Middle frontal gyrus (tissue), 1 donor: ENCODE data around the gene SEMA3C.

Source experiments
- DNase-seq: peaks from one replicate; pipeline ENCODE4 v3.0.0-alpha.2; 2015; ENCODE audit warnings: low spot score; ENCODE audit errors: extremely low spot score

SEMA3C gene

DNA sequence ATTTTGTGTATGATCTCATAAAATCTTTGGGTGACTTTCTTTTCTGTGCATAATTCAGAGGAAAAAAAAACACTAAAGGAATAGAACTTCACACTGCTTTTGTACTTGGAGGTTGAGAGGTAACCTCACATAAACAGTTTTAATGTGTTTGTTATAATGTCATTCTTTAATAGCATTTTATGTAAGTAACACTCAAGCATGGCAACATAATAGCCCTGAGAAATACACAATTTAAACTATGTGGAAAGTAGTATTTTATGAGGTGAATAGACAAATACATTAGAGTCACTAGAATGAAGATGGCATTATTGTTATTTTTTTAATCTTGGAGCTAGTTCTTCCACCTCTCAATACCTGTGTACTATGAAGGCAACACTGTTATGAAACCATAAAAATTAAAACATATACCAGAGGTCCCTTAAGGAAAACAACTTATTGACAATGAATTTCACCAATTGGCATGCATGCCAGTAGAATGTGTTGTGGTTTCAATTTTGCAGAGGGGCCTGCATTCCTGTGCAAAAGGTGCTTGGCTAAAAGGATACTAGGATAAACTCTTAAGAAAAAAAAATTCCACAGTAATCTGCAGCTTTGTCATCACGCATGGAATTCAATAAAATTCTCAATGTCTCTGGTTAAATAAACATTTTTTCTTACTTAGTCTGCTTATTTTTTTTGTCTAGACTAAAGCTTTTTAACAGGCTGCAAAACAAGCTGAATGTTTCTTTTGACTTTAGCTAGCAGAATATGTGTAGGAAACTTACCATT, 177.9 kb downstream of the SEMA3C start:
- DNase-seq: no peak

DNA sequence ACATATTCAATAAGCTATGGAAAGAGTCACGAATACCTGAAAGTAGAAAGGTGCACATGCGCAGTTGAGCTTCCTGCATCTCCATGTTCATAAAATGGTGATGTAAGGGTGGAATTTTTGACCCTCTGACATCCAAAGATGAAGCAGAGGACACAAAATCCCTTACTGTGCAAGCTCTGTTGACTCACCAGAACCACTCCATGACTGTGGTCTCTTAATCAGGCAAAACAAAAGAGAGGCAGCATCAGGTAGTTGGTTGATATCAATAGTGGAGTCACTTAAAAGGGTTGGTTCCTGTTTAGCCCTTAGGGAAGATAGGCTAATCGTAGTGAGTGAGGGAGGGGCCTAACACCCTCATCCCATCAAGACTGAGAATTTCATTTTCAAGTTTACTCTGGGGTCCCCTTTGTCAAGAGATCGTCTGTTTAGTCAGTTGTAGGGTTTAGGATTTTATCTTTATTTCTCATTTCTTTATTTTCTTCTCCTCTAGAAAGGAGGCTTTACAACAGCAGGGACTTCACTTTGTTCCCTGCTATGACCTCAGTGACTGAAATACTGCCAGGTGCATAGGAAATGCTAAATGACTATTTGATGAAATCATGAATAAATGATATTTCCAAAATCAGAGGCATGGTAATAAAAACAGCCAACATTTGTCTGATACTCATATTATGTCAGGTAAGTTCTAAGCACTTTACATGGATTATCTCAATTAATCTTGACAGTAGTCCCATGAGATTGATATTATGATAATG, 182.3 kb downstream of the SEMA3C start:
- DNase-seq: no peak

DNA sequence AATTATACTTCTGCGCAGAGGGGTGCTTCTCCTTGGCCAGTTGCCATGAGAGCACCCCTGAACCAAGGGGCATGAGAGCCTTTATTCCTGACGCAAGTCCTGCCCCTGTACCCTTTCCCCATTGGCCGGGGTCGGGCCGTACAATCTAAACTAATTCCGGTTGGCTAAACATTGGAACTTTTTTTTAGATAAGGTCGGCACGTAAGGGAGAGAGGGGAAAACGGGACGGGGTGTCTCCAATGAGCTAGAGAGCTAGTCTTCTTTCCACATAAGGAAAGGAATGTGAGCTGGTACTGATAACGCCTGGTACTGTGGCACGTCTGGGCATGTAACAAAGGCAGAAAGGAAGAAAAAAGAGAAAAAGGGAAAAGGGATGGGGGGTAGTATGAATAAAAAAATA, 183.5 kb downstream of the SEMA3C start:
- DNase-seq: no peak

DNA sequence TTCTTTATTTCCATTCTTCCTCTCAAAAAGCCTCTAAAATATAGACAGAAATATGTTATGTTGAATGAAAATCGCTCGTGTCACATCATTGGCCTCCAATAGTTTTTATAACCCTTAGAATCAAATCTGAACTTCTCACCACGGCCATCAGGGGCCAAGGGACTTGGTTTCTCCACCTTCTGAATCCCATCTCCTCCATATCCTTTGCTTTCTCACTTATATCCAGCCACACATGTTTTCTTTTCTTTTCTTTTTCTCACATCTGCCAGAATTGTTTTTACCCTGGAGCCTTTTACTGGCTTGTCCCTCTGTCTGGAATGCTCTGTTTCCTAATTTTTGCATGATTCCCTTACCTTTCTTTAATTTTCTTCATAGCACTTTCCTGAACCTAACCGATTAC, 184.8 kb downstream of the SEMA3C start:
- no peak for DNase-seq

DNA sequence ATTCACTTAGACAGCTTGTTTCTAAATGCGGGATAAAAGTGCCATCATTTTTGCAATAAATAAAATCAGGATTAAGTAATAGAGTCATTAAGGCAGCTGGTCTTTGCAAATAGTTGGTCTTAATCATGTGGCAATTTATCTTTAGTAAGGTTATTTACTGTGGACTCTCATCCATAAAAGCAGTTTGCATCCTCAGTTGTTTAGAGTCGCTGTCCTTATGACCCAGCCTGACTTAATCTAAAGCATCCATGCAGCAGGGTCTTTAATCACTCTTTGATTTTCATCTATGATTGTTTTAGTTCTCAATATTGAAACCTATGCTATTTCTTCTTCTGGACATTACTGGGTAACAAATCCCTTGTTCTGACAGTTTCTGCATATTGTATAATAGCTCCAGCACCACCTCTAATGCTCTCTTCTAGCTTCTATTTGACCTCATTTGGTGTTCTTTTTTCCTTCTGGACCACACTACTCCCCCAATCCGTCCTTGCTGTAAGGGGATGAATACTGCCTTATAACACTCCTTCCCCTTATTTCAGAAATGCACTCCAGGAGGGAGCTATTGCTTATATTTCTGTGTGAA, 185.4 kb downstream of the SEMA3C start:
- no peak for DNase-seq

DNA sequence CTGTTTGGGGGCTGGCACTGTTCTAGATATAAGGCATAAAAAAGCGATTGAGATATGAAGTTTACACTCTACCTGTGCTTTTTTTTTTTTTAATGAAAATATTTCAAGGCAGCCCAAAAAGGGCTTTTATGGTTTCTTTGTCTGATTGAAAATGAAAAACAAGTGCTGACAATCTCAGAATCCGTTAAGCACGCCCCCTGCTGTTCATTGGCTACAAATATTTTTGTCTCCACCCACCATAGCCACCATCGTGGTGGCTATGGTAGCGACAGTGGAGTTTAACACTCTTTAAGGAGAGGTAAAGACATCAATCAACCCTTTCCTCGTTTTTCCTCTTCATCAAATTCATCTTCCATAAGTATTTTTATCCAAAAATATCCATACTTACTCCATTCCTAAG, 186.2 kb downstream of the SEMA3C start:
- DNase-seq: no peak

DNA sequence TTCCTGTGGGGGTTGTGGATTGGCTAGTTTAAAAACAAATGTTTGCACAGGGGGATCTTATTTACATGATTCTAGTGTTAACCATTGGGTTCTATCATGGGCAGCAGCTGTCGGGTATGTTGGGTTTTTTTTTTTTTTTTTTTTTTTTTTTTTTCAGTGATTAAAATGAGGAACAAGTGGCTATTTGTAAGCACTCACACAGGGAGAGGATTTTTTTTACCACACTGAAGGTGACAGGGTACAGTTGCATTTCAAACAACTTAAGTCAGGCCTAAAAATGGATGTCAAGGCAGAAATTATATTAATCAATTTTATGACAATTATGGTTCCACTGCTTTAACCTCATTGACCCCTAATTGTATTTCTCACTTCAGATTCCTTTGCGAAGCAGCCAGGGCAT, 187.6 kb downstream of the SEMA3C start:
- DNase-seq: no peak

DNA sequence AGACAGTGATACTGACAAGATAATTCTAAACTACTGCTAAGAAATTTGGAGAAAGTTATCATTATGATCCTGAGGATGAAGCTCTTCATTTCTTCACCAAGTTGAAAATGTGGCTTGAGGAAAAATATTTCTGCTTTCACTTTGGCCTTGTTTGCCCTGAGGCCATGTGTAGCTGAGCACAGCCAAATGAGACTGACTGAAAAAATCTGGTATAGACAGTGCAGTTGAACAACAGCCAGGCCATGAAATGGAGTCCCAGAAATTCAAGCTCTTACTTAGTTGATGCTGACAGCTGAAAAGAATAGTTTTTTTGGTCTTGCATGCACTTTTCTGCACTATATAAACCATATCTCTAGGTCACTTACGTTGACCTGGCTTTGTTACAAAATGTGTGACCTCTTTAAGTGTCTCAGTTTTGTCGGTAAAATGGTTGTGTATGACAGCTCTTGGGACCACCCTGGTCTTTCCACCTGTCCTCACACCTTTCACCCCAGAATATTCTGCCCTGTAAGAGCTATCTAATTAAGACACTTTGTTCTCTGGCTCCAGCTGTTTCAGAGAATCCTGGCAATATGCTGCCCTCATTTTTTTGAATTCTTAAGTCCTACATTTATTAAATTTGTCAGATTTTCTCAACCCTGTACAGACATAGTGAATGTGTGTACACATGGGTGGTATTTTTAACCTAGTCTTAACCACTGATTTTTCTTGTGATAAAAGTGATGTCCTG, 189.1 kb downstream of the SEMA3C start:
- no peak for DNase-seq

DNA sequence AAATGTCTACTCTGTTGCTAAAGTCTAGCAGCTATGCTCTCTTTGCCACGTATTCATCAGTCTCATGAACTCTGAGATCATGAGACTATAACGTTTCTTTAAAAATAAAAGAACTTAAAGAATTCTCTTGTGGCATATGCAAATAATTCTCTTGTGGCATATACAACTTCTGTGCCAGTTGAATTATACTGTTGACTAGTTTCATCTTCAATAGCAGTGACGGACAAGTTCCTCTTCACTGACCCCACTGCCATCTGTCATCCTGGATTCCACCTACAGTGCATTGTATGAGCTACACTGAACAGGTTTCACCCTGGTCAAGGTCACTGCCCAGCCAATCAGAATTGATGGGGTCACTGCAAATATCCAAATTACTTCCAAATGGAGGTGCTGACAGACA, 192.2 kb downstream of the SEMA3C start:
- DNase-seq: no peak

DNA sequence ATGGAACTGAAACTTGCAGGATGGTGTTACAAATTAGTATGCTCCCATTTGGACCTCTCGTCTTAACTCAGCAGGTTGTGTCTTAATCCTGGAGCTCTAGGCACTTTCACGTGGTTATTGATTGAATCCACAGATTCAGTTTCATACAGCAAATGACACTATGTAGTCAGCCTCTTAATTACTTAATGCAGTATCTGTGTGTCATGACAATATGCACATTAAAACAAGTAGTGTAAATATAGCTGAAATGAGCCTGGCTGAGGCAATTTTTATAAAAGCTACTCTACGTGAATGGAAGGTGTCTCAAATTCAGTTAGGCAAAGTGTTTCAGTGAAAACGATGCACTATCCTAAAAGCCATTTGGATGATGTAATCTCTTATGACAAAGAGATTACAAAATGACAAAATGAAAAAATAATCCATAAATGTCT, 193.7 kb downstream of the SEMA3C start:
- DNase-seq: no peak

DNA sequence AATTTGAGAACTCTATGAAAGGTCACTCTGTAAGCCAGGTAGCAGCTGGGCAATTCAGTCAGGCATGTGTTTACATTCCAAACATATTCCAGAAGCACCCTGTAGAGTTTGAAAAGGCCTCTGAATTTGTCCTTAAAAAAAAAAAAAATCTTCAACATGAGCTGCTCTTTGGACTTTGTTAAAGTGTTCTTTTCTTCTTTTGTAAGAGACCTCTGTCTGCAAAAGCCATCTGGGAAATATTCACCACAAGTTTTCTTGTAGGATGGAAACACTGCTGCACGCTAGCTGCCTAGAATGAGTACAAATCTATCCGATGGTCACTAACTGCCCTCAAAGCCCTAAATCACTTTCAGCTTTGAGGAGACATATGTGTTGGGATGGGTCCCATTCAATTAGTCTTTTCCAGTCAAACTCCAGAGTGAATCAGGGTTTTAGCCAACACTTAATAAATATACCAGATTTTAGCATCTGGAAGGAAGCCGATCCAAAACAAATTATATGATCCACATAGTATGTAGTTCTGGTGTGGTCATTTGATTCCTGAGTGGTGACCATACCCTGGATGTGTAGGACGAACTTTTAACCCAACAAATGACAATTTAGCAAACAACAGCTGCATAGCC, 194.5 kb downstream of the SEMA3C start:
- DNase-seq: no peak

DNA sequence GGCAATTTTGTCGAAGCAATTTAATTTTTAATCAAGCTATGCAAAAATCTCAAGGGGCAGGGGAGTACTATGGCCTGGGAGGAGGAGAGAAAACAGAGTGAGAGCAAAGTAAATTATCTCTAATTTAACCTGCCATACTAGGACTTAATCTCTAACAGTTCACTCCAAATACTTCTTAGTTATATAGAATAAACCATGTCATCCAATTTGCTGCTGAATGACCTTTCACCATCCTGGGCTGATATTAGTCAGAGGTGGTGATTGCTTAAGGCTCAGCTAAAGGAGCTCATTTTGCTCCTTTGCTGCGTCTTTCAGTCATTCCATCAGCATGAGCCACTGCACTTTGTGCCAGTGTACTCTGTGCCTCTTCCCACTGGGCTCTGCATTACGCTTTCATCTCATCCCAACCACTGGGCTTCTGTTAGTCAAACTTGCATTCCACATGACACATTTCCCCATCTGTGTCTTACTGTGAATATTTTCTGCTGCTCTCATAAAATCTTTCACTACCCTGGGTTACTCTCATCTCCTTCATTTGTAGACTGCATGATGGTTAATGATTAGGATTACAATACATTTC, 196.1 kb downstream of the SEMA3C start:
- no peak for DNase-seq

DNA sequence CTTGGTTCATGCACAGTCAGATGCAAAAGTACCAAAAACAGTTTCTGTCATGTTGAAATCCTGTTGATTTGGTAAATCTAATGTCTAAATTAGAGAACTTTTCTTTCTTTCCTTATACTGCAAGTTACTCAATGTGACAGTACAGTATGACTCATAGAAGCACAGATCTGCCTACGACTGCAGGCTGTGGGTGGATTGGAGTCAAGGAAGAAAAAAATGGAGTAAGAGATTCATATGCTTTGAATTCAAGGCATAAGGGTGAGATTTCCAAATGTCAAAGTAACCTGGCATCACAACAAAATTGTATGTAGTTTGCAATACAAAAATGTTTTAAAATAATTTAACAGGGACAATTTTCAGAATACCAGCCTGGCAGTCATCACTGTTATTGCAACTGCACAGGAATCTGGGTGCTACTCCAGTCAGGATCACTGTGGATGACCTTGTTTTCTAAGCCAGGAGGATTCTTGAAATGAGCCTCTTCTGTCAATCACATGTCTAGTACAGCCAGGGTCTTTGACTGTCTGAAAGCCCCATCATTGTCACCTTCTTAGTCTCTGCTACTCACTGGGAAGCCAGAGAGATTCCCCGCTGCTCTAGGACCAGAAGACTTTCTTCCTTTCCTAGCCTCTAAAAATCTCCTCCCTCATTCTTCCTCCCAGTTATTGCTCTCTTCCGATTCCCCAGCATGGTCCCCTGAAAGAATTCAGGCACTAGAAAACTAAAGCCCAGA, 196.8 kb downstream of the SEMA3C start:
- peak; percentile 51 for DNase-seq

DNA sequence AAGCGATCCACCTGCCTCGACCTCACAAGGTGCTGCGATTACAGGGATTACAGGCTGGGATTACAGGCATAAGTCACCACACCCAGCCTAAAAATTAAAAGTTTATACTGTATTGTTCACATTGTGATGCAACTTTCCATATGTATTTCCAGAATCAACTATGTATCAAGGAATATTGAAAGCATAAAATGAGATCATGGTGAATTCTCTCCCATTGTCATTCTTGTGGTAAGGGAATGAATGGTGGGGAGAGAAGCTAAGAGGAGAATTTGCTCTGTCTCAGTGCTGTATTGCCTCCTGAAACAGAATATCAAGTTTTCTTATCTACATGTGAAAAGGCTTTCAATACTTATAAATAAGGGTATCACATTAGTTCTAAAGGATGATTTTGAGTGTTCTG, 198.7 kb downstream of the SEMA3C start:
- no peak for DNase-seq

DNA sequence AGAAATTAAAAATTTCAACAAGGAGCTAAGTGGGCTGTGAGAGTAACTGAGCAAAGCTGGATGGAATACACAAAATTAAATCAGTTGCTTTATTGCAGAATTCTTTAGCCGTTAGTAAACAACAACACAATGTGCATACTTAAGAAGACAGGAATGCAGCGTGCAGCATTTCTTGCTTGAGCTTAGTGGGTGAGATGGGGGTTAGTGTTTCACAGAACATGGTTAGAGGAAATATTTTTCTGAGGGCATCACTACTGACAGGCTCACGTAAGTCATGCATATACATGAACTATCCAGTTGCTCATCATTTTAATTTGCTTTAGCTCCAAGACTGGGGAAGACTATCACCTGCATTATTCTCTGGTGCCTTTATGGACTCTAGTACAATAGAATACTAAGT, 199.6 kb downstream of the SEMA3C start:
- no peak for DNase-seq

DNA sequence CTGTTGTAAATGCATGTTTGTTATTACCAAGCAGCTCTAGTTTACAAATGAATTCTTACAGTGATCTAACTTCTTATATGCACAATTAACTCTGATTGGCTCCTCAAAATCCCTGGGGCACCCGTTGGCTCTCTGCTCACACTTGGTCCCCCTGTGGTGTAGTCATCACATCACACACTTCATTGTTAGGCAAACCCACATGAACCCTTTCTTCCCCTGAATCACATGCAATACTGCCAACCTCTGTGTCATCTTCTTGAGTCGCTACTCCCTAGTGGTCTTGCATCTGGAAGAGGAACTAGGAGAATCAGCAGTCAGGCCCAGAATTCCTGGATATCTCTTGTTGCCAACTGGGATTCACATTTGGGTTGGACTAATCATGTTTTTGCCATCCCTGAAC, 207.3 kb downstream of the SEMA3C start:
- no peak for DNase-seq

DNA sequence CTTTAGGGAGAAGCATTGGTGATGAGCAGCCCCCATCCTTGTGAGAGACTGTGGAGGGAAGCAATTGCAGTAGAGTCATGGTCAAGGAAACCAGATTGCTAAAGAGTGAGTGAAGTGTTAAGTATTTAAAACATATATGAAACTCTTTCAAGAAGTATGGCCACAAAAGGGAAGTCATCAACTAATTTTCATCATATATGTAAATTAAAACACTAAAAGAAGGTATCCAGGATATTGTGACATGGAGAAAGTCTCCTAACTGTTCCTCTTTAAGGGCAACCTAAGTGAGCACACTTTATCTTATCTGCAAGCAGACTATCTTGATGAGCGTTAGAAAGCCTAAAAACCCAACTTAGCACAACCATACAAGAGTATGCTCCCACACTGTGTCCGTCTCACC, 210.7 kb downstream of the SEMA3C start:
- DNase-seq: no peak

DNA sequence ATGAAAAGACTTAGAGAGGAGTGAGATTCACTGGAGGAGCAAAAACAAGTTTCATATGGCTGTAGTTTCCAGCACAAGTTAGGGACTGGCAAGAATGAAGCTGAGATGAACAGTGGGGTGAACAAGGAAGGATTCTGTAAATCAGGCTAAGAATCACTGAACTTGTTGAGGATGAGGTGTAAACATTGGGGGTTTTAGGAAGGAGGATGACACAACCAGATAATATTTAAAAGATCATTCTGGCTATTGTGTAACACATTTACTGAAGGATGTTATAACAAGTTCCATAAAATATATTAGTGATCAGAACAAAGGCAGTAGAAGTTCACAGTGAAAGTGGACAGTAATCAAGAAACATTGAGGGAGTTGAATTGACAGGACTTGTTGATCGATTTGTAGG, 211.5 kb downstream of the SEMA3C start:
- no peak for DNase-seq

DNA sequence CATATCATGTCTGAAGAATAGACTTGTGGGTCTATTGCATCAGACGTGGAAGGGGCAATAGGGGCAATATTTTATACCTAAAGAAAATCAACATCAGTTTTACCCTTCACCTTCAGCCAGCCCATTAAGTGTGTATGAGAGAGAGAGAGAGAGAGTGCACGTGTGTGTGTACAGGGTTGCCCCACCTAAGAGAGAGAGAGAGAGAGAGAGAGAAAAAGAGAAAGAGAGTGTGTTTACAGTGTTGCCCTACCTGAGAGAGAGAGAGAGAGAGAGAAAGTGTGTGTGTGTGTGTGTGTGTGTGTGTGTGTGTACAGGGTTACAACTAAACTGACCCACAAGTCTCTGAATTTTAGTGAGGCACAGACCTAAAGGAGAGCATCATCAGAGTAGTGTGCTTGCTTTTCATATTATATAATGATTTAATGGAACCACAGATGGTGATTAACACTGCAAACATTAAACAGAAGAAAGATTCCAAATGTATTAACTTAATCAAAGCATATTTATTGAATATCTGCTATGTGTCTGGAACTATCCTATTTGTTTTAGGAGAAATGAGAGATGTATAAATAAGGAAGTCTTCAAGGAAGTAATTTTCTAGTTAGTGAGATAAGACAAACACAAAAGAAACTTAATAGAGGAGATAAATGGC, 213.6 kb downstream of the SEMA3C start:
- no peak for DNase-seq

DNA sequence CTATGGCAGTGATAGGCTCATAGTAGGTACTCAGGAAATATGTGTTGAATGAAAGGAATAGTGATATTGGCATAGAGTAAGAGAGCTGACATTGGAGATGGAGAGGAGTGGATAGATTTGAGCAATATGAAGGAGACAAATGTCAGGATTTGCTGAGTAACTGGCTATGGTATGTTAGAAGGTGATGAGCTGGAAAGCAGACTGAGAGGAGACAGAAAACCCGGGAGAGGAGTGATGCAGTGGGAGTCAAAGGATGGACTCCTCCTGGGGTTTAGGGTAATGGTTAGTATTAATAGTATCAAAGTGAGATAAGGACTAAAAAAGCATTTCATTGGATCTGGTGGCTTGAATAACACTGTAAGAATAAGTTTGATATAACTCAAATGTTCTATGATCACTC, 215.6 kb downstream of the SEMA3C start:
- no peak for DNase-seq
